ENCODE data around the gene PIP5K1C.
"Not testable (repeated sequence)": the region's sequence is repeated elsewhere in the genome, so short reads cannot be mapped to it uniquely, and the experiment has no call there.

The PIP5K1C gene

DNA sequence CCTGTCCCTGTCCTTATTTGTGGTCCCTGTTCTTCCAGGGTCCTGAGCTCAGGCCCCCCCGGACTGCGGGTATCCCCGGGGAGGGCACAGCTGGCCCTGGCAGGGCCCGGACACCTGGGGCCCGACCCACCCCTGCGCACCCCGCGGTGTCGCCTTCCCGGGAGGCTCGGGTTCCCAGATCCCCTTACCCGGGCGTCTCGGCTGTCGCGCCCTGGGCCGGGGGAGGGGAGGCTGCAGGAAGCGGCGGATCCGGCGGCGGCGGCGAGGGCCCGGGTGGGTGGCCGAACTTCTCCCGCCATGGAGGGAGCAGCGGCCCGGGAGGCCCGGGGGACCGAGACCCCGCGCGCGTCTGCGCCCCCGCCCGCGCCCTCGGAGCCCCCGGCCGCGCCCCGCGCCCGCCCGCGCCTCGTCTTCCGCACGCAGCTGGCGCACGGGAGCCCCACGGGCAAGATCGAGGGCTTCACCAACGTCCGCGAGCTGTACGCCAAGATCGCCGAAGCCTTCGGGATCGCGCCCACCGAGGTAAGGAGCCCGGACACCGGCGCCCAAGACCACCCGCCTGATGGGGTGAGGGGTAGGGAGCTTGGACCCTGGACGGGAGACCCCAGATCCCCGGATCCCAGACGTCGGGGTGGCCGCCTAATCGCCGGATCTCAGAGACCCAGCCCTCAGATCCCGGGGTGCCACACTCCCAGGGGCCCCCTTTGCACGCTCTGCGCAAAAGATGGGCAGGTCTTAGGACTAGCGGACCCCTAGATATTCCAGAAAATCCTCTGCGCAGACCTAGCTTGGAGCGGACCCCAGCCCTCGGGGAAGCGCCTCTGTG lies 114.8 kb downstream of the PIP5K1C start, which contains the start of gene GIPC3:
Gene GIPC3, plus strand, starts transcription at position 178 of the 826 bp plus-strand sequence. Its CDS starts 120 bp downstream, at position 298.
- no peak for DNase-seq

- not testable (repeated sequence) for DNase-seq
Observed at GRCh38 chr19:3584036-3584802, 116.0 kb downstream of the PIP5K1C start.

- DNase-seq: not testable (repeated sequence)
Observed at GRCh38 chr19:3581792-3582191, 118.5 kb downstream of the PIP5K1C start.

Measured in right forelimb (tissue), 1 donor.